ENCODE results near the gene SCAF1. TPM values are rescaled to one million over a fixed set of nuclear protein-coding genes. Genes with fewer than 3 reads are reported as not detected.
A peak's percentile ranks its signal among the peaks of the same experiment; 100 is the strongest.

Gene SCAF1
- total RNA-seq, 2 donors from 2014 or later = 60.9 to 62.7 TPM

- ATAC-seq (no peak), DNase-seq (no peak)
- intact Hi-C loops (cut with DNase I, micrococcal nuclease) = no loop called here
These were observed 37.2 kb downstream of the SCAF1 start for GRCh38 chr19:49678985-49679770.

GRCh38 chr19:49679771-49680413 lies 37.9 kb downstream of the SCAF1 start:
- intact Hi-C loops (cut with DNase I, micrococcal nuclease) = no loop called here
- peak in 1 of 2 donors; percentile 18 for DNase-seq
- no peak for ATAC-seq

- ATAC-seq (peak; percentile 17), DNase-seq (peak; percentile 79 to 92)
- intact Hi-C loops (cut with DNase I, micrococcal nuclease) = no loop called here
These were observed 38.7 kb downstream of the SCAF1 start for GRCh38 chr19:49680421-49681351.

GRCh38 chr19:49681830-49682229 lies 39.8 kb downstream of the SCAF1 start:
- intact Hi-C loops (cut with DNase I, micrococcal nuclease) = no loop called here

GRCh38 chr19:49682274-49682673 lies 40.3 kb downstream of the SCAF1 start:
- ATAC-seq = no peak
- no peak for DNase-seq
- intact Hi-C loops (cut with DNase I, micrococcal nuclease) = no loop called here

More at GRCh38 chr19:49681830-49682229, 39.8 kb downstream of the SCAF1 start:
- ATAC-seq = no peak
- peak in 1 of 2 donors; percentile 4 for DNase-seq

GRCh38 chr19:49683814-49684250 lies 41.8 kb downstream of the SCAF1 start:
- DNase-seq (no peak), ATAC-seq (no peak)
- intact Hi-C loops (cut with DNase I, micrococcal nuclease) = loop anchor here in 1 of 2 donors (2.0 kb wide), 1 partner anchor 77 kb away; no protein-coding TSS in a partner anchor

- peak; percentile 36 for ATAC-seq
- intact Hi-C loops (cut with DNase I, micrococcal nuclease) = loop anchor here in 1 of 2 donors (2.0 kb wide), 1 partner anchor 76 kb away; no protein-coding TSS in a partner anchor
- peak in 1 of 2 donors; percentile 11 for DNase-seq
These were observed 42.4 kb downstream of the SCAF1 start for GRCh38 chr19:49684251-49684982.

GRCh38 chr19:49684983-49685553 lies 43.1 kb downstream of the SCAF1 start:
- DNase-seq (no peak), ATAC-seq (no peak)
- intact Hi-C loops (cut with DNase I, micrococcal nuclease) = loop anchor here in 1 of 2 donors (2.0 kb wide), 1 partner anchor 76 kb away; no protein-coding TSS in a partner anchor

- intact Hi-C loops (cut with DNase I, micrococcal nuclease) = loop anchor here in 1 of 2 donors (2.0 kb wide), 1 partner anchor 75 kb away; no protein-coding TSS in a partner anchor
- DNase-seq (peak in 1 of 2 donors; percentile 5), ATAC-seq (no peak)
These were observed 43.9 kb downstream of the SCAF1 start for GRCh38 chr19:49685845-49686332.

- DNase-seq (no peak), ATAC-seq (no peak)
- intact Hi-C loops (cut with DNase I, micrococcal nuclease) = no loop called here
These were observed 44.6 kb downstream of the SCAF1 start for GRCh38 chr19:49686503-49687088.

GRCh38 chr19:49687150-49687549 lies 45.1 kb downstream of the SCAF1 start:
- ATAC-seq (no peak), DNase-seq (peak in 1 of 2 donors; percentile 5)
- intact Hi-C loops (cut with DNase I, micrococcal nuclease) = no loop called here

- intact Hi-C loops (cut with DNase I, micrococcal nuclease) = no loop called here
- no peak for ATAC-seq
- DNase-seq = peak in 1 of 2 donors; percentile 8
These were observed 45.7 kb downstream of the SCAF1 start for GRCh38 chr19:49687566-49688316.

- DNase-seq (no peak), ATAC-seq (no peak)
- intact Hi-C loops (cut with DNase I, micrococcal nuclease) = no loop called here
These were observed 46.6 kb downstream of the SCAF1 start for GRCh38 chr19:49688531-49689132.

- DNase-seq = peak in 1 of 2 donors; percentile 82
- ATAC-seq = peak; percentile 79
- intact Hi-C loops (cut with DNase I, micrococcal nuclease) = no loop called here
These were observed 47.4 kb downstream of the SCAF1 start, which contains the start of gene ADM5 for GRCh38 chr19:49689133-49690078. Gene ADM5, plus strand, starts transcription at chr19:49689594. Its CDS starts 244 bp downstream, at chr19:49689838.

- intact Hi-C loops (cut with DNase I, micrococcal nuclease) = no loop called here
- DNase-seq = no peak
- peak; percentile 39 for ATAC-seq
These were observed 48.2 kb downstream of the SCAF1 start for GRCh38 chr19:49690079-49690655.

Measured in left colon (tissue), 2 donors.